WTC11 (cell line): ENCODE results near the gene GNG2. TPM values are rescaled to one million over a fixed set of nuclear protein-coding genes. Genes with fewer than 3 reads are reported as not detected.

ENCODE experiments used
- ATAC-seq: fragments of 200-7000 bp; cut with Tn5 transposase; 2 replicates; pipeline ENCODE4 v1.10.0; 2021; ENCODE audit warnings: mild to moderate bottlenecking, moderate library complexity
- CTCF ChIA-PET: fragments of 300-600 bp; sonication (Branson Sonifier 250); formaldehyde crosslinking; loops from one replicate; lab custom pipeline; 2021; ENCODE audit warnings: antibody characterized with exemption; lab: Charles Lee
- POLR2A ChIA-PET: fragments of 350-600 bp; sonication (Branson Sonifier 250); formaldehyde crosslinking; loops from one replicate; lab custom pipeline; 2021; ENCODE audit warnings: antibody characterized with exemption; lab: Charles Lee
- DNase-seq: peaks from one replicate; pipeline ENCODE4 v3.0.0; 2021; ENCODE audit warnings: low spot score
- H3K27ac Mint-ChIP-seq: 2 replicates; pipeline ENCODE4 v1.8.0; 2021; ENCODE audit warnings: mixed read lengths
- H3K27me3 Mint-ChIP-seq: 2 replicates; pipeline ENCODE4 v1.8.0; 2021; ENCODE audit warnings: low read depth, mild to moderate bottlenecking, moderate library complexity, mixed read lengths
- H3K36me3 Mint-ChIP-seq: 2 replicates; pipeline ENCODE4 v1.8.0; 2021; ENCODE audit warnings: mixed read lengths
- H3K4me1 Mint-ChIP-seq: 2 replicates; pipeline ENCODE4 v1.8.0; 2022; ENCODE audit warnings: mixed read lengths
- H3K4me3 Mint-ChIP-seq: 2 replicates; pipeline ENCODE4 v1.8.0; 2021; ENCODE audit warnings: mild to moderate bottlenecking, moderate library complexity, mixed read lengths
- H3K9me3 Mint-ChIP-seq: 2 replicates; pipeline ENCODE4 v1.8.0; 2021; ENCODE audit warnings: mixed read lengths
- ARID4B ChIP-seq: sonication (generic); formaldehyde crosslinking; IDR thresholded peaks from 2 replicates; pipeline ENCODE4 v1.8.0; 2023; ENCODE audit warnings: missing genetic modification reagents, mild to moderate bottlenecking, borderline replicate concordance
- ATF2 ChIP-seq: sonication (generic); formaldehyde crosslinking; IDR thresholded peaks from 2 replicates; pipeline ENCODE4 v1.8.1; 2022; ENCODE audit warnings: low read depth, missing genetic modification reagents, borderline replicate concordance
- ATF3 ChIP-seq: sonication (generic); formaldehyde crosslinking; conservative IDR thresholded peaks from 2 replicates; pipeline ENCODE4 v1.8.1; 2022; ENCODE audit warnings: mild to moderate bottlenecking, missing genetic modification reagents
- CREM ChIP-seq: sonication (generic); formaldehyde crosslinking; IDR thresholded peaks from 2 replicates; pipeline ENCODE4 v1.8.1; 2022; ENCODE audit warnings: mild to moderate bottlenecking, missing genetic modification reagents, moderate library complexity
- E2F1 ChIP-seq: sonication (generic); formaldehyde crosslinking; IDR thresholded peaks from 2 replicates; pipeline ENCODE4 v1.8.0; 2022; ENCODE audit warnings: mild to moderate bottlenecking, missing genetic modification reagents
- GTF2I ChIP-seq: fragments of 250-450 bp; sonication (Bioruptor Pico); conservative IDR thresholded peaks from 2 replicates; pipeline ENCODE4 v1.4.0; 2021; ENCODE audit warnings: mild to moderate bottlenecking
- HMGA2 ChIP-seq: fragments of 250-450 bp; sonication (Bioruptor Pico); IDR thresholded peaks from 2 replicates; pipeline ENCODE4 v1.4.0; 2021; ENCODE audit warnings: mild to moderate bottlenecking, moderate library complexity
- HMGXB4 ChIP-seq: sonication (generic); formaldehyde crosslinking; IDR thresholded peaks from 2 replicates; pipeline ENCODE4 v1.8.1; 2023; ENCODE audit warnings: mild to moderate bottlenecking, moderate library complexity, missing genetic modification reagents
- IRF2 ChIP-seq: sonication (generic); formaldehyde crosslinking; IDR thresholded peaks from 2 replicates; pipeline ENCODE4 v1.8.0; 2022; ENCODE audit warnings: low read depth, missing genetic modification reagents, borderline replicate concordance
- JAZF1 ChIP-seq: fragments of 250-450 bp; sonication (Bioruptor Pico); IDR thresholded peaks from 2 replicates; pipeline ENCODE4 v1.9.0; 2021; ENCODE audit warnings: moderate library complexity, mild to moderate bottlenecking, inconsistent platforms
- MAX ChIP-seq: sonication (generic); formaldehyde crosslinking; IDR thresholded peaks from 2 replicates; pipeline ENCODE4 v1.8.0; 2022; ENCODE audit warnings: mild to moderate bottlenecking, missing genetic modification reagents
- SMAD3 ChIP-seq: sonication (generic); formaldehyde crosslinking; IDR thresholded peaks from 2 replicates; pipeline ENCODE4 v1.8.0; 2022; ENCODE audit warnings: missing genetic modification reagents, mild to moderate bottlenecking, borderline replicate concordance
- SP1 ChIP-seq: sonication (generic); formaldehyde crosslinking; conservative IDR thresholded peaks from 2 replicates; pipeline ENCODE4 v1.8.1; 2022; ENCODE audit warnings: missing genetic modification reagents
- USF2 ChIP-seq: sonication (generic); formaldehyde crosslinking; IDR thresholded peaks from 2 replicates; pipeline ENCODE4 v1.8.1; 2023; ENCODE audit warnings: mild to moderate bottlenecking, missing genetic modification reagents, moderate library complexity
- ZBTB43 ChIP-seq: sonication (generic); formaldehyde crosslinking; IDR thresholded peaks from 2 replicates; pipeline ENCODE4 v1.8.1; 2023; ENCODE audit warnings: mild to moderate bottlenecking, missing genetic modification reagents
- ZNF138 ChIP-seq: sonication (generic); formaldehyde crosslinking; conservative IDR thresholded peaks from 2 replicates; pipeline ENCODE4 v1.8.1; 2022; ENCODE audit warnings: mild to moderate bottlenecking, moderate library complexity, missing genetic modification reagents
- ZNF317 ChIP-seq: sonication (generic); formaldehyde crosslinking; IDR thresholded peaks from 2 replicates; pipeline ENCODE4 v1.8.1; 2023; ENCODE audit warnings: low read depth, mild to moderate bottlenecking, moderate library complexity, missing genetic modification reagents, borderline replicate concordance
- ZNF396 ChIP-seq: fragments of 250-450 bp; sonication (Bioruptor Pico); IDR thresholded peaks from 2 replicates; pipeline ENCODE4 v1.8.0; 2021; ENCODE audit warnings: mild to moderate bottlenecking, moderate library complexity, borderline replicate concordance
- total RNA-seq: library from RNA; stranded (reverse); gene quantifications from 3 replicates; pipeline ENCODE4 v1.2.3, GENCODE V29; 2021

GNG2 gene
- total RNA-seq, 1 experiment from 2014 or later = 10.7 TPM

- TF ChIP-seq SP1 (CRISPR knock-in tag) (no peak), GTF2I (CRISPR knock-in tag) (no peak), JAZF1 (CRISPR knock-in tag) (no peak), E2F1 (no peak), ATF2 (CRISPR knock-in tag) (no peak), IRF2 (CRISPR knock-in tag) (no peak)
Observed at GRCh38 chr14:51998348-51998747, 137.9 kb downstream of the GNG2 start (continued).

GRCh38 chr14:51999084-51999483 lies 138.7 kb downstream of the GNG2 start:
- Mint-ChIP-seq H3K4me3 (no peak overlapping the region), H3K36me3 (peaks cover 65% of the 10 kb centered on the region), H3K9me3 (no peaks in the 10 kb centered on the region), H3K27me3 (no peaks in the 10 kb centered on the region), H3K27ac (no peak overlapping the region), H3K4me1 (no peaks in the 10 kb centered on the region)
- DNase-seq (no peak), ATAC-seq (no peak)
- CTCF ChIA-PET = no interaction called here
- TF ChIP-seq HMGA2 (CRISPR knock-in tag) = no peak
- POLR2A ChIA-PET = no interaction called here

GRCh38 chr14:52000019-52000582 lies 139.7 kb downstream of the GNG2 start:
- no peak for TF ChIP-seq MAX
- no peak for TF ChIP-seq ZNF317 (CRISPR knock-in tag)
- TF ChIP-seq, all 79 proteins: peak for 0
- Mint-ChIP-seq H3K4me1 (no peaks in the 10 kb centered on the region), H3K36me3 (peaks cover 67% of the 10 kb centered on the region)

GRCh38 chr14:52000696-52001095 lies 140.3 kb downstream of the GNG2 start:
- no peak overlapping the region for H3K27ac Mint-ChIP-seq
- no peaks in the 10 kb centered on the region for H3K27me3 Mint-ChIP-seq
- DNase-seq (no peak), ATAC-seq (no peak)
- H3K4me3 Mint-ChIP-seq = no peak overlapping the region
- CTCF ChIA-PET = no interaction called here
- POLR2A ChIA-PET = no interaction called here
- H3K36me3 Mint-ChIP-seq = peaks cover 70% of the 10 kb centered on the region
- no peaks in the 10 kb centered on the region for H3K4me1 Mint-ChIP-seq
- H3K9me3 Mint-ChIP-seq = no peaks in the 10 kb centered on the region
- TF ChIP-seq ZNF138 (CRISPR knock-in tag) (no peak), HMGXB4 (CRISPR knock-in tag) (no peak), ZBTB43 (no peak), ZNF396 (CRISPR knock-in tag) (no peak), ARID4B (no peak), SP1 (CRISPR knock-in tag) (no peak), CREM (CRISPR knock-in tag) (no peak), SMAD3 (CRISPR knock-in tag) (no peak), ATF3 (CRISPR knock-in tag) (no peak), USF2 (CRISPR knock-in tag) (no peak)

More at GRCh38 chr14:52000019-52000582, 139.7 kb downstream of the GNG2 start:
- no peak overlapping the region for H3K27ac Mint-ChIP-seq
- ChIA-PET CTCF (no interaction called here), POLR2A (no interaction called here)
- no peaks in the 10 kb centered on the region for H3K9me3 Mint-ChIP-seq
- H3K4me3 Mint-ChIP-seq = no peak overlapping the region
- H3K27me3 Mint-ChIP-seq = no peaks in the 10 kb centered on the region
- DNase-seq (no peak), ATAC-seq (no peak)
